H1 (cell line): Measurements from ENCODE around the gene ADAM12. TPM values are rescaled to one million over a fixed set of nuclear protein-coding genes. Genes with fewer than 3 reads are reported as not detected.

Experiments
- CTBP2 ChIP-seq: IDR thresholded peaks from 2 replicates; pipeline ENCODE4 v1.7.0; 2011; ENCODE audit warnings: borderline replicate concordance, mild to moderate bottlenecking, moderate library complexity, mixed read lengths, low read length; ENCODE audit not compliant: insufficient read depth, insufficient read length
- EGR1 ChIP-seq: IDR thresholded peaks from 2 replicates; pipeline ENCODE4 v1.6.1; 2011; ENCODE audit warnings: low read depth, low read length, borderline replicate concordance
- NRF1 ChIP-seq: IDR thresholded peaks from 2 replicates; pipeline ENCODE4 v1.6.1; 2011; ENCODE audit warnings: mild to moderate bottlenecking, low read depth, low read length, improper control_type of control experiment
- POLR2AphosphoS5 ChIP-seq: IDR thresholded peaks from 2 replicates; pipeline ENCODE4 v1.6.1; 2011; ENCODE audit warnings: low read depth, low read length
- RAD21 ChIP-seq, 2 experiments: IDR thresholded peaks in 1 of 2; conservative IDR thresholded peaks in 1 of 2; 2 replicates each; pipeline ENCODE4 v1.6.1; 2011; ENCODE audit warnings: low read depth in 2 of 2, low read length in 2 of 2, improper control_type of control experiment in 1 of 2, inconsistent platforms in 1 of 2, mild to moderate bottlenecking in 1 of 2, moderate library complexity in 1 of 2
- SUZ12 ChIP-seq: fragments of 200-600 bp; sonication (generic); IDR thresholded peaks from 2 replicates; pipeline ENCODE4 v1.6.1; 2012; ENCODE audit warnings: mild to moderate bottlenecking, inconsistent platforms, low read length, moderate library complexity, mixed read lengths
- polyA plus RNA-seq, 7 experiments: library from polyadenylated mRNA; depleted of rRNA in 3 of 7; stranded (reverse) in 5 of 7; unstranded in 2 of 7; fragments of >200 nt in 5 of 7; fragments of 200-250 nt in 2 of 7; gene quantifications; 1 replicate in 5 of 7; 2 replicates in 1 of 7; 4 replicates in 1 of 7; pipeline versions ENCODE4 v1.2.1 to v1.2.3, GENCODE V29; 2011 to 2013; ENCODE audit warnings: missing spikeins in 2 of 7, mixed read lengths in 2 of 7
- total RNA-seq: library from RNA; stranded (reverse); fragmentation: NEBNext Ultra II Directional; extraction: Animal tissue kit (Norgen Biotek cat#: 25700); gene quantifications from 2 replicates; pipeline ENCODE4 v1.2.1, GENCODE V29; 2021

The ADAM12 gene
- total and polyA plus RNA-seq, 2 of the 8 experiments (the other 6 are each of a cell fraction or from before 2014, with no cell fraction given): 0.07 to 0.17 TPM

DNA sequence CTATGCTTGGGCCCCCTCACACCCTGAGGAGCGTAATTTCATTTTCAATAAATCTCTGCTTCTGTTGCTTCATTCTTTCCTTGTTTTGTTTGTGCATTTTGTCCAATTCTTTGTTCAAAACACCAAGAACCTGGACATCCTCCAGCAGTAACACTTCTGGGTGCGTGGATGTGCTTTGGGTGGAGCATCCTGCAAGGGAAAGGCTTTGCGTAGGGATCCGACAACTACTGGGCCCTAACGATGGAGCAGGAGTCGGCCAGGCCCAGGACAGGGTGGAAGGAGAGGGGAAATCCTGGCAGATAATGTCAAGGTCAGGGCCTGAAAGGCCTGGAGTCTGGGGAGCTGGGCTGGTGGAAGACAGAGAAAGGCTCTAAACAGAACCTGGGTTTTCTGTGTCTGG lies 231.8 kb downstream of the ADAM12 start (continued):
- TF ChIP-seq CTBP2 (no peak), EGR1 (no peak), POLR2AphosphoS5 (no peak), NRF1 (no peak), RAD21 (IDR thresholded peaks at IDR 0.05 in 1 of 2, conservative IDR thresholded peaks at IDR 0.05 in 1 of 2; ENCODE audit: low read depth in 2 of 2, low read length in 2 of 2) (no peak), SUZ12 (no peak)
- TF ChIP-seq, all 59 proteins: peak for 0
